Measurements from ENCODE around the gene SRSF3. TPM values are rescaled to one million over a fixed set of nuclear protein-coding genes. Genes with fewer than 3 reads are reported as not detected.
A peak's percentile ranks its signal among the peaks of the same experiment; 100 is the strongest.

The SRSF3 gene
- polyA plus RNA-seq, 2 of the 4 experiments (the other 2 are of a cell fraction): 629 to 652 TPM

DNA sequence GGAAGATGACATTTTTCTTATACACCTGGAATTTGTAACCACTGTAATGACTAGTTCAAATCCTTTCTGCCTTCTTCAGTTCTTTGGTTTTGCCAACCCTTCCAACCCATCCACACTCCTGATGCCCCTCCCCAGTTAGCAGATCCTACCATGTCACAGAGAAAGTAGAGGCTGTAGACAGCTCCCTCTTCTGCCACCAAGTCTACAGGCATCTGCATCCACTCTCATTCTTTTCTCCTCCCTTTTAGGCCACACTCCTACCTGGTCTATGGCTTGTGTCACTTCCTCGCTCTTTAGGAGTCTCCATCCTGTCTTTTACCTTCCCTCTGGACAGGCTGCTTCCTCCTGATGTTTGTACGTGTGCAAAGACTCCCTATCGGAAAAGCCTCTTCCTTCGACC lies 33.3 kb upstream of the SRSF3 start:
- POLR2A ChIA-PET: no interaction called here
- no peak for DNase-seq (ENCODE audit: low read depth in 1 of 2, low spot score in 1 of 2)
- no peaks in the 10 kb centered on the region for H3K9me3 ChIP-seq
- WGBS (ENCODE audit: missing lambda C conversion rate): 91% methylated on average over 4 of the region's 4 CpGs
- TF ChIP-seq FOSL2 (IDR thresholded peaks at IDR 0.05) (no peak), FOSL2 (CRISPR knock-in tag; IDR thresholded peaks at IDR 0.05) (no peak)
- no peak for FAIRE-seq
- H3K4me1 ChIP-seq: peaks cover 33% of the 10 kb centered on the region
- H3K4me2 ChIP-seq: no peak overlapping the region
- CTCF ChIA-PET: interaction anchor here (0.6 to 1.3 kb wide), 3 partner anchors 15 to 19 kb away, joined by 3 read pairs; no protein-coding TSS in a partner anchor
- no peak overlapping the region for H3K27ac ChIP-seq
- no peak for ATAC-seq
- H3K4me3 ChIP-seq: no peak overlapping the region

DNA sequence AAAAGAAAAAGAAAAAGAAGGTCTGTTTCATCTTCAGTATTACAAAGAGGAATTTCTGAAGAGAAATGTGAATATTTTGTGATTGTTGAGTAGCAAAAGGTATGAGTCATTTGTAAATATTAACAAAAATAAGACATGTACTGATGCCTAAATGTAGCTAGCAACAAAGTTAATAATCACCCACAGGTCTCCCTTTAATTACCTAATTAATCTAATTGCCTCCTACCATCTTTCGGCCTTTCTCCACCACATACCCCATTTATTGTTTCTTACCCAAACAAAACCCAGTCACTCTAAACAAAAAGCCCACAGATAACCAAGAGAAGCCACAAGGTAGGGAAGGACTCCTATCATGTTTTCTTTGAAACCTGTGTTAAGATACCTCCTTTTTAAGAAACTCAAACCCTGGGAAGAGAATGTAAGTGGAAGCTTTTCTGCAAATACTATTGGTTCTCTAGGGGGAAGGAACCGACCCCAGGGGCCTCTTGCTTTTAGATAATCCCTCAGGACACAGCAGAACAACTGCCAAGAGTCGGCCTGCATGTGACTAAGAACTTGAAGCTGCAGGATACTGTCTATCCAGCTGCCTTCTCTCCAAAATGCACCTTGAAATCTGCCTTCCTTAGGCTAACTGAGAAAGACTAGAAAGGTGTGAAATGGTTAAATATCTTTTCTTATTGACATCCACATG lies 30.8 kb upstream of the SRSF3 start:
- Histone ChIP-seq H3K4me1 (peaks cover 22% of the 10 kb centered on the region), H3K27ac (peak overlapping the region in 1 of 2 experiments; percentile 2; a peak in 1 of 6 replicates), H3K9me3 (no peaks in the 10 kb centered on the region), H3K4me2 (peak overlapping the region; percentile 26; the same call in 1 of the 3 replicates), H3K4me3 (no peak overlapping the region)
- TF ChIP-seq FOSL2 (IDR thresholded peaks at IDR 0.05) (no peak), FOSL2 (CRISPR knock-in tag; IDR thresholded peaks at IDR 0.05) (0 out of 2 replicates have a peak, but pooled peaks have one; percentile 7), ESRRA (IDR thresholded peaks at IDR 0.05; ENCODE audit: borderline replicate concordance, low read length) (no peak)
- DNase-seq (ENCODE audit: low read depth in 1 of 2, low spot score in 1 of 2) (no peak), ATAC-seq (no peak), FAIRE-seq (no peak)
- POLR2A ChIA-PET: no interaction called here
- 31% methylated on average over 3 of the region's 3 CpGs for WGBS (ENCODE audit: missing lambda C conversion rate)
- CTCF ChIA-PET: no interaction called here

DNA sequence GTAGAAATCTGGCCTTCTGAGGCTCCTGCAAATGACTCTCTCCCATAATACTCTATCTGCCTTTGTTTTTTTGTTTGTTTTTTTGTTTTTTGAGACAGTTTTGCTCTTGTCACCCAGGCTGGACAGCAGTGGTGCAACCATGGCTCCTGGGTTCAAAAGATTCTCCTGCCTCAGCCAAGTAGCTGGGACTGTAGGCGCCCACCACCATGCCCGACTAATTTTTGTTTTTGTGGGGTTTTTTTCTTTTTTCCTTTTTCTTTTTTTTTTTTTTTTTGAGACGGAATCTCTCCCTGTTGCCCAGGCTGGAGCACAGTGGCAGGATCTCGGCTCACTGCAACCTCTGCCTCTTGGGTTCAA lies 30.3 kb upstream of the SRSF3 start:
- FAIRE-seq (no peak), ATAC-seq (no peak), DNase-seq (ENCODE audit: low read depth in 1 of 2, low spot score in 1 of 2) (no peak)
- CTCF ChIA-PET: no interaction called here
- WGBS (ENCODE audit: missing lambda C conversion rate): 88% methylated on average over 4 of the region's 4 CpGs
- no peak overlapping the region for H3K4me3 ChIP-seq
- H3K4me1 ChIP-seq: peaks cover 22% of the 10 kb centered on the region
- no peak overlapping the region for H3K4me2 ChIP-seq
- no peaks in the 10 kb centered on the region for H3K9me3 ChIP-seq
- 0 out of 6 replicates have a peak overlapping the region, but pooled peaks of 1 of the 2 experiments have one; percentile 2 for H3K27ac ChIP-seq
- POLR2A ChIA-PET: no interaction called here
- TF ChIP-seq FOSL2 (IDR thresholded peaks at IDR 0.05) (no peak), FOSL2 (CRISPR knock-in tag; IDR thresholded peaks at IDR 0.05) (no peak), KDM1A (IDR thresholded peaks at IDR 0.05; ENCODE audit: low read depth) (no peak), KDM5A (IDR thresholded peaks at IDR 0.05) (no peak), RCOR1 (IDR thresholded peaks at IDR 0.05; ENCODE audit: low read depth, low read length) (no peak), CBX2 (IDR thresholded peaks at IDR 0.05; ENCODE audit: borderline replicate concordance, low read depth) (no peak), CHD4 (IDR thresholded peaks at IDR 0.05; ENCODE audit: borderline replicate concordance) (no peak), RAD21 (conservative IDR thresholded peaks at IDR 0.05 in 1 of 2, IDR thresholded peaks at IDR 0.05 in 1 of 2) (no peak), ZFP36 (IDR thresholded peaks at IDR 0.05; ENCODE audit: borderline replicate concordance, partially characterized antibody) (no peak), PHF8 (IDR thresholded peaks at IDR 0.05; ENCODE audit: borderline replicate concordance, low read depth) (no peak), TP53 (CRISPR knock-in tag; IDR thresholded peaks at IDR 0.05) (no peak), HOXA7 (CRISPR knock-in tag; IDR thresholded peaks at IDR 0.05) (no peak), RARB (CRISPR knock-in tag; IDR thresholded peaks at IDR 0.05) (no peak), NR3C1 (IDR thresholded peaks at IDR 0.05) (no peak)
- TF ChIP-seq, protein P1, sequence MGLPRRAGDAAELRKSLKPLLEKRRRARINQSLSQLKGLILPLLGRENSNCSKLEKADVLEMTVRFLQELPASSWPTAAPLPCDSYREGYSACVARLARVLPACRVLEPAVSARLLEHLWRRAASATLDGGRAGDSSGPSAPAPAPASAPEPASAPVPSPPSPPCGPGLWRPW (IDR thresholded peaks at IDR 0.05): no peak
- TF ChIP-seq, protein P2, sequence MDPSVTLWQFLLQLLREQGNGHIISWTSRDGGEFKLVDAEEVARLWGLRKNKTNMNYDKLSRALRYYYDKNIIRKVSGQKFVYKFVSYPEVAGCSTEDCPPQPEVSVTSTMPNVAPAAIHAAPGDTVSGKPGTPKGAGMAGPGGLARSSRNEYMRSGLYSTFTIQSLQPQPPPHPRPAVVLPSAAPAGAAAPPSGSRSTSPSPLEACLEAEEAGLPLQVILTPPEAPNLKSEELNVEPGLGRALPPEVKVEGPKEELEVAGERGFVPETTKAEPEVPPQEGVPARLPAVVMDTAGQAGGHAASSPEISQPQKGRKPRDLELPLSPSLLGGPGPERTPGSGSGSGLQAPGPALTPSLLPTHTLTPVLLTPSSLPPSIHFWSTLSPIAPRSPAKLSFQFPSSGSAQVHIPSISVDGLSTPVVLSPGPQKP (IDR thresholded peaks at IDR 0.05; ENCODE audit: low read depth, low read length): no peak
- TF ChIP-seq, protein P3, sequence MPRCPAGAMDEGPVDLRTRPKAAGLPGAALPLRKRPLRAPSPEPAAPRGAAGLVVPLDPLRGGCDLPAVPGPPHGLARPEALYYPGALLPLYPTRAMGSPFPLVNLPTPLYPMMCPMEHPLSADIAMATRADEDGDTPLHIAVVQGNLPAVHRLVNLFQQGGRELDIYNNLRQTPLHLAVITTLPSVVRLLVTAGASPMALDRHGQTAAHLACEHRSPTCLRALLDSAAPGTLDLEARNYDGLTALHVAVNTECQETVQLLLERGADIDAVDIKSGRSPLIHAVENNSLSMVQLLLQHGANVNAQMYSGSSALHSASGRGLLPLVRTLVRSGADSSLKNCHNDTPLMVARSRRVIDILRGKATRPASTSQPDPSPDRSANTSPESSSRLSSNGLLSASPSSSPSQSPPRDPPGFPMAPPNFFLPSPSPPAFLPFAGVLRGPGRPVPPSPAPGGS (IDR thresholded peaks at IDR 0.05): no peak

Measured in A549 (cell line).